ENCODE results near the gene BTNL9.
"Not testable (repeated sequence)": the region's sequence is repeated elsewhere in the genome, so short reads cannot be mapped to it uniquely, and the experiment has no call there.

The BTNL9 gene

GRCh38 chr5:181042722-181043121, 2.7 kb downstream of the BTNL9 start:
- no peak overlapping the region for H3K27ac ChIP-seq (ENCODE audit: low read length)
- no peak overlapping the region for H3K4me3 ChIP-seq (ENCODE audit: low read length in 2 of 2)
- H3K27me3 ChIP-seq (ENCODE audit: control insufficient read depth in 1 of 2, insufficient read depth in 2 of 2, low read length in 2 of 2): peaks cover 11 to 31% of the 10 kb centered on the region in 2 donors
- H3K36me3 ChIP-seq (ENCODE audit: control insufficient read depth in 2 of 2, insufficient read depth in 2 of 2, low read length in 2 of 2): no peaks in the 10 kb centered on the region
- no peak overlapping the region for H3K9ac ChIP-seq (ENCODE audit: low read length in 2 of 2)
- H3K4me1 ChIP-seq (ENCODE audit: control insufficient read depth, insufficient read depth, low read length): no peaks in the 10 kb centered on the region
- H3K9me3 ChIP-seq (ENCODE audit: control insufficient read depth in 2 of 2, low read length in 2 of 2): no peaks in the 10 kb centered on the region

DNA sequence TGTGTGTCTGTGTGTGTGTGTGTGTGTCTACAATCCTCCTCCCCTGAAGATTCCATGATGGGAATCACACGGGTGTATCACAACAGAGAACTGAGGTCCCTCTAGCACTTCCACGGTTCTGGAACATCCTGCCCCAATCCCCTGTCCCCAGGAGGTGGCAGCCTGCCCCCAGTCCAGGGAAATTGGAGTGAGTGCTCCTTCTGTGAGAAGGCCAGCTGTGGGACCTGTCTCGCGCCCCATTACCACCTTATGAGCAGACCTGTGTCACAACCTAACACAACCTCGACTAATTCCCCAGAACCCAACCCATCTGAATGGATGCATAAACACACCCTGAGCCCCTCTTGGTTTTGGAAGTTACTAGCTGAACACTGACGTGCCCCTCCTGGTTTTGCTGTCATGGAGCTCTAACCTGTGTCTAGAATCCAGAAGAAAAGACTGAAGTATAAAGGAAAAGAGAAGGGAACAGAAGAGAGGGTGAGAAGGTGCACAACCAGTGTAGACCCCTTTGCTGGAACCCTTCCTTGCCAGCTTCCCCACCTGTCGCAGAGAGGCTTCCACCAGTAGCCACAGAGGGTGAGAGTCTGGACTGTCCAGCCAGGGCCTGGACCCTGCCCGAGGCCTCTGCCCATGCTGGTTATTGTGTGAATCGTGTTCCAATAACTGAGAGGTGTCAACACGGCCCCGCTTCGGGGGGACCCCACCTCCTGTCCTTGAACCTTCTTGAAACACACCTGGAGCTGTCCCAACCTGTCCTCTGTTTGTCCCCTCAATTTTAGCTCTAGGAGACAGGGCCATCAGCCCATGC, 3.4 kb downstream of the BTNL9 start:
- H3K27me3 ChIP-seq (ENCODE audit: control insufficient read depth in 1 of 2, insufficient read depth in 2 of 2, low read length in 2 of 2): peaks cover 18 to 32% of the 10 kb centered on the region in 2 donors
- no peak overlapping the region for H3K4me3 ChIP-seq (ENCODE audit: low read length in 2 of 2)

GRCh38 chr5:181044093-181044599, 4.1 kb downstream of the BTNL9 start:
- Histone ChIP-seq H3K4me1 (ENCODE audit: control insufficient read depth, insufficient read depth, low read length) (no peaks in the 10 kb centered on the region), H3K36me3 (ENCODE audit: control insufficient read depth in 2 of 2, insufficient read depth in 2 of 2, low read length in 2 of 2) (no peaks in the 10 kb centered on the region), H3K27me3 (ENCODE audit: control insufficient read depth in 1 of 2, insufficient read depth in 2 of 2, low read length in 2 of 2) (peaks cover 21 to 29% of the 10 kb centered on the region in 2 donors), H3K27ac (ENCODE audit: low read length) (no peak overlapping the region), H3K9me3 (ENCODE audit: control insufficient read depth in 2 of 2, low read length in 2 of 2) (no peaks in the 10 kb centered on the region), H3K9ac (ENCODE audit: low read length in 2 of 2) (no peak overlapping the region), H3K4me3 (ENCODE audit: low read length in 2 of 2) (no peak overlapping the region)

More for the DNA sequence above, 3.4 kb downstream of the BTNL9 start:
- Histone ChIP-seq H3K9me3 (ENCODE audit: control insufficient read depth in 2 of 2, low read length in 2 of 2) (no peaks in the 10 kb centered on the region), H3K36me3 (ENCODE audit: control insufficient read depth in 2 of 2, insufficient read depth in 2 of 2, low read length in 2 of 2) (no peaks in the 10 kb centered on the region), H3K27ac (ENCODE audit: low read length) (no peak overlapping the region), H3K9ac (ENCODE audit: low read length in 2 of 2) (no peak overlapping the region), H3K4me1 (ENCODE audit: control insufficient read depth, insufficient read depth, low read length) (no peaks in the 10 kb centered on the region)

DNA sequence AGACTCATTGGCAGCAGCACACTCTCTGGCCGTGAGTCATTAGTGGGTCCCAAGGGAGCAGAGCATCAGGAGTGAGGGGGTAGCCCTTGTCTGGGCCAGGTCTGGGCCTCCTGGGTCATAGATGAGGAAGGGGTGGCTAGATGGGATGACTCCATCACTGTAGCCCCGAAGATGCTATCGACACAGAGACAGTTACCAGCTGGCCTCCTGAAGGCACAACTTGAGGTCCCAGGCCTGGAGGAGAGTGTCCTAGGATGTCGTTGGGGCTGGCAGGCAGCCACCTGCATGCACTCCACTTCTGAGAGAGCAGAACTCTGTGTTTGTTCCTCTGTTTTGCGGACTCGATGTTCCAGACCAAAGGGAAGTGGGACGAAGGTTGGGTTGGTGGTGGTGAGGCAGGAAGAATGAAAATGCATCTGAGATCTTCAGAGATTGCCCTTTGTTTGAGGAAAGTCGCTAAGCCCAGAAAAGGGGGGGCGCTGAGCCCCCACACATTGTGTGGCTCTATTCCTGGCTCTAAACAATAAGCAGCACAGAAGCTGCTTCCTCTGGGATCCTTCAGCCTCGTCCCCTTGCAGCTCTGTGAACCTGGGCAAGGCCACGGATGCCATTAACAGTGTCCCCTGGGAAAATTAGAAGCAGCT, 4.7 kb downstream of the BTNL9 start:
- H3K4me3 ChIP-seq (ENCODE audit: low read length in 2 of 2): no peak overlapping the region
- H3K4me1 ChIP-seq (ENCODE audit: control insufficient read depth, insufficient read depth, low read length): no peaks in the 10 kb centered on the region
- no peaks in the 10 kb centered on the region for H3K9me3 ChIP-seq (ENCODE audit: control insufficient read depth in 2 of 2, low read length in 2 of 2)
- H3K27me3 ChIP-seq (ENCODE audit: control insufficient read depth in 1 of 2, insufficient read depth in 2 of 2, low read length in 2 of 2): peaks cover 22 to 31% of the 10 kb centered on the region in 2 donors
- no peak overlapping the region for H3K9ac ChIP-seq (ENCODE audit: low read length in 2 of 2)
- no peak overlapping the region for H3K27ac ChIP-seq (ENCODE audit: low read length)
- H3K36me3 ChIP-seq (ENCODE audit: control insufficient read depth in 2 of 2, insufficient read depth in 2 of 2, low read length in 2 of 2): no peaks in the 10 kb centered on the region

DNA sequence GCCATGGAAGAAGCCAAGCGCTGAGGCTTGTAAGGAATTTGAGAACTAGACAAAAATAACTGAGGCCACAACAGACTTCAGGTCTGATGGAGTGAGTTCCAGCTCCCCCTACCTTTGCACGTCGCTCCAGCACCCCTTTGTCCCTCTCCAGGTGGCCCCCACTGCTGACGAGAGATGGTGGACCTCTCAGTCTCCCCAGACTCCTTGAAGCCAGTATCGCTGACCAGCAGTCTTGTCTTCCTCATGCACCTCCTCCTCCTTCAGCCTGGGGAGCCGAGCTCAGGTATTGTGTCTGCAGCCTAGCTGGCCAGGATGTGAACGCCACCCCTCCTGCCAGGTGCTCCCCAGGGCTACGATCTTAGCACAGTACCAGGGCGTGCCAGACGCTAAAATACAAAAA, 5.2 kb downstream of the BTNL9 start:
- H3K27me3 ChIP-seq (ENCODE audit: control insufficient read depth in 1 of 2, insufficient read depth in 2 of 2, low read length in 2 of 2): peaks cover 25 to 34% of the 10 kb centered on the region in 2 donors
- no peaks in the 10 kb centered on the region for H3K36me3 ChIP-seq (ENCODE audit: control insufficient read depth in 2 of 2, insufficient read depth in 2 of 2, low read length in 2 of 2)
- H3K9me3 ChIP-seq (ENCODE audit: control insufficient read depth in 2 of 2, low read length in 2 of 2): no peaks in the 10 kb centered on the region
- H3K27ac ChIP-seq (ENCODE audit: low read length): no peak overlapping the region
- H3K4me3 ChIP-seq (ENCODE audit: low read length in 2 of 2): no peak overlapping the region
- H3K9ac ChIP-seq (ENCODE audit: low read length in 2 of 2): no peak overlapping the region
- H3K4me1 ChIP-seq (ENCODE audit: control insufficient read depth, insufficient read depth, low read length): no peaks in the 10 kb centered on the region

DNA sequence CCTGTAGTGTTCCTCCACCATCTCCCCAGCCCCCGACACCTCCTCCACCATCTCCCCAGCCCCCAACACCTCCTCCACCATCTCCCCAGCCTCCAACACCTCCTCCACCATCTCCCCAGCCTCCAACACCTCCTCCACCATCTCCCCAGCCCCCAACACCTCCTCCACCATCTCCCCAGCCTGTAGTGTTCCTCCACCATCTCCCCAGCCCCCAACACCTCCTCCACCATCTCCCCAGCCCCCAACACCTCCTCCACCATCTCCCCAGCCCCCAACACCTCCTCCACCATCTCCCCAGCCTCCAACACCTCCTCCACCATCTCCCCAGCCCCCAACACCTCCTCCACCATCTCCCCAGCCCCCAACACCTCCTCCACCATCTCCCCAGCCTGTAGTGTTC, 5.8 kb downstream of the BTNL9 start:
- H3K4me3 ChIP-seq (ENCODE audit: low read length in 2 of 2); H3K9ac ChIP-seq (ENCODE audit: low read length in 2 of 2); H3K4me1 ChIP-seq (ENCODE audit: control insufficient read depth, insufficient read depth, low read length); H3K36me3 ChIP-seq (ENCODE audit: control insufficient read depth in 2 of 2, insufficient read depth in 2 of 2, low read length in 2 of 2); H3K9me3 ChIP-seq (ENCODE audit: control insufficient read depth in 2 of 2, low read length in 2 of 2); H3K27ac ChIP-seq (ENCODE audit: low read length): not testable (repeated sequence)
- H3K27me3 ChIP-seq (ENCODE audit: control insufficient read depth in 1 of 2, insufficient read depth in 2 of 2, low read length in 2 of 2): peaks cover 29 to 33% of the 10 kb centered on the region in 2 donors

DNA sequence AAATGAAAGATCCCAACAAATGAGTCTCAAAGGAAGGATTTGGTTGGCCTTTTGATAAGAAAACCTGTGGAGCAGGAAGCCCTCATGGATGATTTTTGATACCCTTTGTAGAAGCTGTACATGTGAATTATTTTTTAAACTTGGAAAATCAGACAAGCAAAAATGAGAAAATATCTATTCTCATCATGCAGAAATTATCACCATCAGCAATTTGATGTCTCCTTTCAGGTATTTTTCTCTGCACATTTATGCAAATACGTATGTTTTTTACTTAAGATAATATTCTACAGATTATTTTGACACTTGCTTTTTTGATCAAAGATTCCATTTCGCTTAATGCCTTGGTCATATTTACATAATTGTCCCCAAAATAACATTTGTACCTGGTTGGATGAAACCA, 7.2 kb downstream of the BTNL9 start:
- Histone ChIP-seq H3K4me1 (ENCODE audit: control insufficient read depth, insufficient read depth, low read length) (no peaks in the 10 kb centered on the region), H3K4me3 (ENCODE audit: low read length in 2 of 2) (no peak overlapping the region), H3K9me3 (ENCODE audit: control insufficient read depth in 2 of 2, low read length in 2 of 2) (no peaks in the 10 kb centered on the region), H3K27me3 (ENCODE audit: control insufficient read depth in 1 of 2, insufficient read depth in 2 of 2, low read length in 2 of 2) (peaks cover 34 to 39% of the 10 kb centered on the region in 2 donors), H3K27ac (ENCODE audit: low read length) (no peak overlapping the region), H3K9ac (ENCODE audit: low read length in 2 of 2) (no peak overlapping the region), H3K36me3 (ENCODE audit: control insufficient read depth in 2 of 2, insufficient read depth in 2 of 2, low read length in 2 of 2) (no peaks in the 10 kb centered on the region)

- Histone ChIP-seq H3K27me3 (ENCODE audit: control insufficient read depth in 1 of 2, insufficient read depth in 2 of 2, low read length in 2 of 2) (peaks cover 37 to 38% of the 10 kb centered on the region in 2 donors), H3K4me1 (ENCODE audit: control insufficient read depth, insufficient read depth, low read length) (peaks cover 4% of the 10 kb centered on the region), H3K9ac (ENCODE audit: low read length in 2 of 2) (no peak overlapping the region), H3K27ac (ENCODE audit: low read length) (no peak overlapping the region), H3K36me3 (ENCODE audit: control insufficient read depth in 2 of 2, insufficient read depth in 2 of 2, low read length in 2 of 2) (no peaks in the 10 kb centered on the region), H3K4me3 (ENCODE audit: low read length in 2 of 2) (no peak overlapping the region), H3K9me3 (ENCODE audit: control insufficient read depth in 2 of 2, low read length in 2 of 2) (no peaks in the 10 kb centered on the region)
Observed at GRCh38 chr5:181047921-181048320, 7.9 kb downstream of the BTNL9 start.

DNA sequence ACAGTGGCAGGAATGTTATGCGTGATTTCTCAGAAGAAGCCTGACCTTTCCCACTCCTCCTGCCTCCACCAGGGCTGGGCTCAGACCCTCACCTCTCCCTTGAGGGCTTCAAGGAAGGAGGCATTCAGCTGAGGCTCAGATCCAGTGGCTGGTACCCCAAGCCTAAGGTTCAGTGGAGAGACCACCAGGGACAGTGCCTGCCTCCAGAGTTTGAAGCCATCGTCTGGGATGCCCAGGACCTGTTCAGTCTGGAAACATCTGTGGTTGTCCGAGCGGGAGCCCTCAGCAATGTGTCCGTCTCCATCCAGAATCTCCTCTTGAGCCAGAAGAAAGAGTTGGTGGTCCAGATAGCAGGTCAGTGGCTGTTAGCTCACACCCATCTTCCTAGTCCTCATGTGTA, 9.9 kb downstream of the BTNL9 start:
- H3K9ac ChIP-seq (ENCODE audit: low read length in 2 of 2): no peak overlapping the region
- no peaks in the 10 kb centered on the region for H3K9me3 ChIP-seq (ENCODE audit: control insufficient read depth in 2 of 2, low read length in 2 of 2)
- no peak overlapping the region for H3K27ac ChIP-seq (ENCODE audit: low read length)
- no peak overlapping the region for H3K4me3 ChIP-seq (ENCODE audit: low read length in 2 of 2)
- peaks cover 14% of the 10 kb centered on the region for H3K4me1 ChIP-seq (ENCODE audit: control insufficient read depth, insufficient read depth, low read length)
- peaks cover 48 to 55% of the 10 kb centered on the region in 2 donors for H3K27me3 ChIP-seq (ENCODE audit: control insufficient read depth in 1 of 2, insufficient read depth in 2 of 2, low read length in 2 of 2)
- no peaks in the 10 kb centered on the region for H3K36me3 ChIP-seq (ENCODE audit: control insufficient read depth in 2 of 2, insufficient read depth in 2 of 2, low read length in 2 of 2)

DNA sequence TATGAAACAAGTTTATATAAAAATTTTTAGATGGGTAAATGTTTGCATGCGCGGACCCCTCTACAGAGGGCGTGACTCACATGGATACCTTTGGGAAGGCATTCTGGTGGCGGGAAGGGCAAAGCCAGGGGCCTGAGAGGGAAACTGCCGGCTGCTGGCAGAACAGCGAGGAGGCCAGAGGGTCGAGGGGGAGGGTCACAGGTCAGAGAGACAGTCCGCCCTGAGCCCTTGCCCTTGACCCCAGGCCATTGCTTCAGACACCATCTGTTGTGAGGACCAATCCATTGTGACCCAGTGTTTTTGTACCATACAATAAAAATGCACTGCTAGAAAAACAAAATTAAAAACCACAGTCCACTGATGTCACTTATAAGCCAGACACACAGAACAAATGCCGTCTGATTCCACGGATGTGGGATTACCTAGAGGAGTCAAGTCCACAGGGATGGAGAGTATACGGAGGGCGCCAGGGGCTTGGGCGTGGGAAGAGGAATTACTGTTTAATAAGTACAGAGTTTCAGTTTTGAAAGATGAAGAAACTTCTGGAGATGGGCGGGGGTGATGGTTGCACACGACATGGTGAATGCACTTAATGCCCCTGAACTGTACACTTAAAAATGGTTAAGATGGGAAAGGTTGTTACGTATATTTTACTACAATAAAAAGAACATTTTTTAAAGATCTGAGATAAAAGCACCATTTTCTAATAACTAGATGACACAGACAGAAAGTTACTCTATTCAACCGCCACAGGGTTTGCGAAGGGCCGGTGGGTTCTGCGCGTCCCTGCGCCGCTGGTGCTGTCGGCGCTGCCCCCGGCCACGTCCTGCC, 12.0 kb downstream of the BTNL9 start:
- Histone ChIP-seq H3K9me3 (ENCODE audit: control insufficient read depth in 2 of 2, low read length in 2 of 2) (no peaks in the 10 kb centered on the region), H3K36me3 (ENCODE audit: control insufficient read depth in 2 of 2, insufficient read depth in 2 of 2, low read length in 2 of 2) (no peaks in the 10 kb centered on the region), H3K9ac (ENCODE audit: low read length in 2 of 2) (no peak overlapping the region), H3K4me3 (ENCODE audit: low read length in 2 of 2) (peak overlapping the region; percentile 31 to 52), H3K4me1 (ENCODE audit: control insufficient read depth, insufficient read depth, low read length) (peaks cover 14% of the 10 kb centered on the region), H3K27me3 (ENCODE audit: control insufficient read depth in 1 of 2, insufficient read depth in 2 of 2, low read length in 2 of 2) (peaks cover 55 to 56% of the 10 kb centered on the region in 2 donors), H3K27ac (ENCODE audit: low read length) (no peak overlapping the region)
